Esophagus muscularis mucosa (tissue), 4 donors: ENCODE results near the gene RBM34. TPM values are rescaled to one million over a fixed set of nuclear protein-coding genes. Genes with fewer than 3 reads are reported as not detected.

Experiments used
- DNase-seq: peaks from one replicate; pipeline ENCODE4 v3.0.0-alpha.2; 2017; ENCODE audit errors: extremely low spot score
- H3K27ac ChIP-seq, 4 donors: fragments of 200-600 bp; sonication (generic); replicated peaks in 1 of 4; 1 replicate in 3 of 4; 2 replicates in 1 of 4; pipeline ENCODE4 v1.5.1; 2016 to 2019; ENCODE audit warnings: mild to moderate bottlenecking in 1 of 4
- H3K27me3 ChIP-seq, 4 donors: fragments of 200-600 bp; sonication (generic); one replicate each; pipeline versions ENCODE4 v1.5.1 to v1.6.0; 2016 to 2019
- H3K36me3 ChIP-seq, 4 donors: fragments of 200-600 bp; sonication (generic); one replicate each; pipeline ENCODE4 v1.5.1; 2016 to 2019
- H3K4me1 ChIP-seq, 4 donors: fragments of 200-600 bp; sonication (generic); one replicate each; pipeline ENCODE4 v1.5.1; 2016 to 2019
- H3K4me3 ChIP-seq, 4 donors: fragments of 200-600 bp; sonication (generic); 1 replicate in 2 of 4; 2 replicates in 2 of 4; pipeline ENCODE4 v1.5.1; 2016 to 2019; ENCODE audit warnings: mild to moderate bottlenecking in 4 of 4, moderate library complexity in 1 of 4
- H3K9me3 ChIP-seq, 4 donors: fragments of 200-600 bp; sonication (generic); 1 replicate in 3 of 4; 2 replicates in 1 of 4; pipeline ENCODE4 v1.5.1; 2016 to 2019
- EP300 ChIP-seq: sonication (generic); formaldehyde crosslinking; IDR thresholded peaks from one replicate; pipeline ENCODE4 v1.6.1; 2017; ENCODE audit warnings: antibody characterized with exemption
- POLR2A ChIP-seq: fragments of 450-650 bp; IDR thresholded peaks from one replicate; pipeline ENCODE4 v1.6.1; 2017; ENCODE audit warnings: antibody characterized with exemption, moderate library complexity, mild to moderate bottlenecking, low read depth
- POLR2AphosphoS5 ChIP-seq, 2 donors: sonication (generic); formaldehyde crosslinking; IDR thresholded peaks; one replicate each; pipeline ENCODE4 v1.6.1; 2017; ENCODE audit warnings: antibody characterized with exemption in 2 of 2
- WGBS: methylation state at CpG from one replicate; pipeline ENCODE4 v1.1.5; 2018; 5-methylcytosine and 5-hydroxymethylcytosine counted together
- intact Hi-C: fragments of 100-400 bp; cut with DNase I; formaldehyde crosslinking; loops from one replicate; pipeline ENCODE4 v1.15.1; 2023
- total RNA-seq, 4 donors: library from RNA; depleted of rRNA; stranded (reverse); fragments of >200 nt; gene quantifications; one replicate each; pipeline versions ENCODE4 v1.1.0 to v1.2.1, GENCODE V29; 2016
- TF ChIP-seq, protein P1 (sequence below), 3 experiments: fragments of 200-600 bp in 2 of 3; fragments of 450-650 bp in 1 of 3; sonication (generic) in 2 of 3; IDR thresholded peaks; one replicate each; pipeline ENCODE4 v1.5.1; 2017 to 2019; ENCODE audit warnings: antibody characterized with exemption in 3 of 3, mild to moderate bottlenecking in 2 of 3, moderate library complexity in 1 of 3

The RBM34 gene, protein sequence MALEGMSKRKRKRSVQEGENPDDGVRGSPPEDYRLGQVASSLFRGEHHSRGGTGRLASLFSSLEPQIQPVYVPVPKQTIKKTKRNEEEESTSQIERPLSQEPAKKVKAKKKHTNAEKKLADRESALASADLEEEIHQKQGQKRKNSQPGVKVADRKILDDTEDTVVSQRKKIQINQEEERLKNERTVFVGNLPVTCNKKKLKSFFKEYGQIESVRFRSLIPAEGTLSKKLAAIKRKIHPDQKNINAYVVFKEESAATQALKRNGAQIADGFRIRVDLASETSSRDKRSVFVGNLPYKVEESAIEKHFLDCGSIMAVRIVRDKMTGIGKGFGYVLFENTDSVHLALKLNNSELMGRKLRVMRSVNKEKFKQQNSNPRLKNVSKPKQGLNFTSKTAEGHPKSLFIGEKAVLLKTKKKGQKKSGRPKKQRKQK
- 10 to 100 TPM; 41.9 to 57.2 (median 53.4) TPM for total RNA-seq

DNA sequence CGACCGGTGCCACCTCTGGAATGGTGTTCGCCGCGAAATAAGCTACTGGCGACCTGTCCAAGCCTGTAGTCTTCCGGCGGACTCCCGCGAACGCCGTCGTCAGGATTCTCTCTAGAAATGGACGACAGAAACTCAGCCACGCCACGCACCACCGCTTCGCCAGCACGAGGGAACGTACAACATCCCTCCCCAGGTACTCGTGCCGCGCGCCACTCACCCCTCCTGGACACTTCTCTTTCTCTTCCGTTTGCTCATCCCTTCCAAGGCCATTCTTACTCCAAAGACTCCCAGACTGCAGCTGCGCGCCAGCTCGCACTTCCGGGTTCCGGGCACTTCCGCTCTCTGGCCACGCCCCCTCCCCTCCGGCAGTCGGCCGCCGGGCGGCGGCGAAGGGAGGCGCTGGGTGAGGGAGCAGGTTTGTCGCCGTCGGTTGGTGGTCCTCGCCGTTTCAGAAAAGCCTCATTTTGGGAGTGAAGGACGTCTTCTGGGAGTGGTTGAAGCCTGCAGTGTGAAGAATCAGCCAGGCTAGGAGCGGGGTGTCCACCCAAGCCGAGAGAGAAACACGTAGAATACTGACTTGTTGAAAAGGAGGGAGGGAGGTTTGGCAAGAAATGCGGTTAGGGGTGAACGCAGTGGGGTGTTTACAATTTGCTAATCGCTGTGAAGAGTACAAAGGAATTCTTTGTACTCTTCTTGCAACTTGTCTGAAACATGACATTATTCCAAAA lies at the start of gene RBM34:
TSS of gene RBM34 (minus strand) at position 294 of the 728 bp plus-strand sequence. CDS start at position 270, 24 bp downstream.
- intact Hi-C loops: loop anchor here (10.0 kb wide), 1 partner anchor 56 kb away; no protein-coding TSS in a partner anchor

DNA sequence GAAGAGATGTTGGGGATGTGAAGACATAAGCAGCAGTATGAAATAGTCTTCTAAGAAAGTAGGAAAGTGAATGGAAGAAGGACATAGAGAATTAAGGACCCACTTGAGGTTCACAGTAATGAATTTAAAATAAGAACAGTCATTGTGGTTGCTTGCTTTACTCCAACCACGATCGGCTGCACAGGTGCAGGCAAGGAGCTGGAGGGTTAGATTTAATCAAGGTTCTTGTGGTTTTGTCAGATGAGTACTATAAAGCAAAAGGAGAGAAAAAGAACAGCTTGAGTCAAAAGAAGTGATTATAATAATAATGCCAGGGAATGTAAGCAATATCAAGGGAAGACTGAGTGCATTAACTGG lies 46.1 kb upstream of the RBM34 start:
- Histone ChIP-seq H3K27ac (no peak overlapping the region), H3K9me3 (no peaks in the 10 kb centered on the region), H3K27me3 (no peaks in the 10 kb centered on the region), H3K4me3 (no peak overlapping the region), H3K4me1 (no peaks in the 10 kb centered on the region), H3K36me3 (peaks cover 8 to 65% (median 37%) of the 10 kb centered on the region in 4 donors)
- TF ChIP-seq POLR2AphosphoS5 (IDR thresholded peaks at IDR 0.05) (no peak), EP300 (no peak), POLR2A (no peak)
- TF ChIP-seq, protein P1, sequence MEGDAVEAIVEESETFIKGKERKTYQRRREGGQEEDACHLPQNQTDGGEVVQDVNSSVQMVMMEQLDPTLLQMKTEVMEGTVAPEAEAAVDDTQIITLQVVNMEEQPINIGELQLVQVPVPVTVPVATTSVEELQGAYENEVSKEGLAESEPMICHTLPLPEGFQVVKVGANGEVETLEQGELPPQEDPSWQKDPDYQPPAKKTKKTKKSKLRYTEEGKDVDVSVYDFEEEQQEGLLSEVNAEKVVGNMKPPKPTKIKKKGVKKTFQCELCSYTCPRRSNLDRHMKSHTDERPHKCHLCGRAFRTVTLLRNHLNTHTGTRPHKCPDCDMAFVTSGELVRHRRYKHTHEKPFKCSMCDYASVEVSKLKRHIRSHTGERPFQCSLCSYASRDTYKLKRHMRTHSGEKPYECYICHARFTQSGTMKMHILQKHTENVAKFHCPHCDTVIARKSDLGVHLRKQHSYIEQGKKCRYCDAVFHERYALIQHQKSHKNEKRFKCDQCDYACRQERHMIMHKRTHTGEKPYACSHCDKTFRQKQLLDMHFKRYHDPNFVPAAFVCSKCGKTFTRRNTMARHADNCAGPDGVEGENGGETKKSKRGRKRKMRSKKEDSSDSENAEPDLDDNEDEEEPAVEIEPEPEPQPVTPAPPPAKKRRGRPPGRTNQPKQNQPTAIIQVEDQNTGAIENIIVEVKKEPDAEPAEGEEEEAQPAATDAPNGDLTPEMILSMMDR (IDR thresholded peaks at IDR 0.05): no peak
- intact Hi-C loops: no loop called here
- DNase-seq: no peak
- WGBS: 81% methylated on average over 2 of the region's 2 CpGs

More for the DNA sequence above, at the start of gene RBM34:
- TF ChIP-seq POLR2AphosphoS5 (IDR thresholded peaks at IDR 0.05): peak; percentile 97 to 99
- TF ChIP-seq EP300: no peak
- TF ChIP-seq, protein P1 (IDR thresholded peaks at IDR 0.05): peak; percentile 22 to 41 (median 31)
- TF ChIP-seq POLR2A: peak; percentile 92
- H3K4me3 ChIP-seq: peak within 1 kb of the TSS; percentile 74 to 84 (median 80)
- H3K27ac ChIP-seq: peak within 1 kb of the TSS; percentile 86 to 94 (median 90)
- DNase-seq: peak; percentile 97
- no peaks in the 10 kb centered on the region for H3K9me3 ChIP-seq
- H3K27me3 ChIP-seq: no peaks in the 10 kb centered on the region
- H3K4me1 ChIP-seq: peaks cover 17 to 46% (median 36%) of the 10 kb centered on the region in 4 donors
- under 1% methylated on average over 39 of the region's 52 CpGs for WGBS
- peaks cover 0 to 38% (median 29%) of the 10 kb centered on the region in 4 donors for H3K36me3 ChIP-seq

DNA sequence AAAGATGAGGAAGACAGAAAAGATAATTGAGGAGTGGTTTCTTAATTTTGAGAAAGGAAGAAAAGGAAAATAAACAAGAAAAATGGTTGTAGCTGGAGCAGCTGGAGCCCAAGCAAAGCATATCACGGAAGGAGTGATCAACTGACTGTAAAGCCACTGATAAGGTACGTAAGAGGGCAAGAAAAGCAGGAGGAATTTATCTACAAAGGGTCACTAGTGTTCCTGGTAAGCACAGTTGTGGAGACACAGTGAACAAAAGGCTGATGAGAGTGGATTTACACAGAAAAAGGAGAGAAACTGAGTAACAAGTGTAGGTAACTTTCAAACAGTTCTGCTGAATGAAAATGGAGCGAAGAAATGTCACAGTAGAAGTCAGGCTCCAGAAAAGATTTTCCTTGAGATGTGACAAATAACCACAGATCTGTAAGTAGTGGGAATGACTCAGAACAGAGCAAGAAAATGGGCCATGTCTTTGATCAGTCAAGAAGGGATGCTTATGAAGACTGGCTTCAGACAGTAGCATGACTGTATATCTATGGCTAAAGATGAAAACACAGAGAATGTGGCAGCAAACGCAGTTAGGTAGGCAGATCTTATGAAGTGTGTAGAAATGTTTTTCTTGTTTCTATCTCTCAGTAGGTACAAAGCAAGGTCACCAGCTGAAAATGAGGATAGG lies 45.6 kb upstream of the RBM34 start:
- 96% methylated on average over 4 of the region's 4 CpGs for WGBS
- intact Hi-C loops: no loop called here
- TF ChIP-seq POLR2A (no peak), POLR2AphosphoS5 (IDR thresholded peaks at IDR 0.05) (no peak), EP300 (no peak)
- TF ChIP-seq, protein P1 (IDR thresholded peaks at IDR 0.05): no peak
- Histone ChIP-seq H3K36me3 (peaks cover 8 to 60% (median 32%) of the 10 kb centered on the region in 4 donors), H3K4me1 (no peaks in the 10 kb centered on the region), H3K27ac (no peak overlapping the region), H3K4me3 (no peak overlapping the region), H3K9me3 (no peaks in the 10 kb centered on the region), H3K27me3 (no peaks in the 10 kb centered on the region)
- DNase-seq: no peak

DNA sequence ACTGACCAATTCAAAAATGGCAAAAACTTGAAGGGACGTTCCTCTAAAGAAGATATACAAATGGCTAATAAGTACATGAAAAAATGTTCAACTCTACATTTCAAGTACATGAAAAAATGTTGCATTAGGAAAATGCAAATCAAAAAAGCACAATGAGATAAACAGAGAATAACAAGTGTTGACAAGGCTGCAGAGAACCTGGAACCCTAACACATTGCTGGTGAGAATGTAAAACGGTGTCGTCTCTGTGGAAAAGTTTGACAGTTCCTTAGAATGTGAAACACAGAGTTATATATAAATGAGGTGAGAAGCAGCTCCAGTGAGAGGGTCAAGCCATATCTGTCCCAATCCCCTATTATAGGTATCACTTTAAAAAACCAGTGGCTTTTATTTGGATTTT lies 44.6 kb upstream of the RBM34 start:
- Histone ChIP-seq H3K4me3 (no peak overlapping the region), H3K36me3 (peaks cover 8 to 58% (median 29%) of the 10 kb centered on the region in 4 donors), H3K4me1 (no peaks in the 10 kb centered on the region), H3K27me3 (no peaks in the 10 kb centered on the region), H3K27ac (no peak overlapping the region), H3K9me3 (no peaks in the 10 kb centered on the region)
- WGBS: 98% methylated on average over 3 of the region's 3 CpGs
- DNase-seq: no peak
- TF ChIP-seq EP300 (no peak), POLR2AphosphoS5 (IDR thresholded peaks at IDR 0.05) (no peak), POLR2A (no peak)
- TF ChIP-seq, protein P1 (IDR thresholded peaks at IDR 0.05): no peak
- intact Hi-C loops: no loop called here
